Measurements from ENCODE around the gene SLCO2A1. TPM values are rescaled to one million over a fixed set of nuclear protein-coding genes. Genes with fewer than 3 reads are reported as not detected.

SLCO2A1 gene
- total and polyA plus RNA-seq, 2 donors (not counting 1 experiment from before 2014, with no cell fraction given), result under 0.01 to 0.12 TPM

DNA sequence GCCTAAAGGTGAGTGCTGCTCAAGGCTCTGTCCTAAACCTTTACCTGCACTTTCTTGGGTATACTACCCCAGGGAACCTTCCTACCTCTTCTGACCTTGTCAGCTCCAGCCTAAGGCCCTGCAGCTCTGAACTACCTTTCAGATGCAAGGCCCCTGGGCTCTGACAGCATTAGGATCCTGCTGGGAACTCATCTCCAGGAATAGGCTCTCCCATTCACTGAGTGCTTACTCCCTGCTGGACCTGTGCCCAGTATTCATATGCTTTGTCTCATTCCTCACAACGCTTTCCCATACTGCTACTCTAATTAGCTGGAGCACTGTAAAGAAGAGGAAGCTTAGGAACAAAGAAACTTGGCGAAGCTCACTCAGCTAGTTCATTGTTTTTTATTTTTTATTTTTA lies 80.3 kb downstream of the SLCO2A1 start:
- DNase-seq (ENCODE audit: low read depth in 2 of 2), result peak; percentile 36 to 59
- no peaks in the 10 kb centered on the region for H4K20me1 ChIP-seq (ENCODE audit: control insufficient read depth, extremely low read depth, insufficient read depth, low read length)
- H3K27ac ChIP-seq (ENCODE audit: insufficient read depth, low read length), result no peak overlapping the region
- no peaks in the 10 kb centered on the region for H3K27me3 ChIP-seq (ENCODE audit: control insufficient read depth, insufficient read depth, low read length)
- TF ChIP-seq, protein P1, sequence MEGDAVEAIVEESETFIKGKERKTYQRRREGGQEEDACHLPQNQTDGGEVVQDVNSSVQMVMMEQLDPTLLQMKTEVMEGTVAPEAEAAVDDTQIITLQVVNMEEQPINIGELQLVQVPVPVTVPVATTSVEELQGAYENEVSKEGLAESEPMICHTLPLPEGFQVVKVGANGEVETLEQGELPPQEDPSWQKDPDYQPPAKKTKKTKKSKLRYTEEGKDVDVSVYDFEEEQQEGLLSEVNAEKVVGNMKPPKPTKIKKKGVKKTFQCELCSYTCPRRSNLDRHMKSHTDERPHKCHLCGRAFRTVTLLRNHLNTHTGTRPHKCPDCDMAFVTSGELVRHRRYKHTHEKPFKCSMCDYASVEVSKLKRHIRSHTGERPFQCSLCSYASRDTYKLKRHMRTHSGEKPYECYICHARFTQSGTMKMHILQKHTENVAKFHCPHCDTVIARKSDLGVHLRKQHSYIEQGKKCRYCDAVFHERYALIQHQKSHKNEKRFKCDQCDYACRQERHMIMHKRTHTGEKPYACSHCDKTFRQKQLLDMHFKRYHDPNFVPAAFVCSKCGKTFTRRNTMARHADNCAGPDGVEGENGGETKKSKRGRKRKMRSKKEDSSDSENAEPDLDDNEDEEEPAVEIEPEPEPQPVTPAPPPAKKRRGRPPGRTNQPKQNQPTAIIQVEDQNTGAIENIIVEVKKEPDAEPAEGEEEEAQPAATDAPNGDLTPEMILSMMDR (conservative IDR thresholded peaks at IDR 0.05 in 1 of 2, IDR thresholded peaks at IDR 0.05 in 1 of 2; ENCODE audit: low read depth in 1 of 2, low read length in 2 of 2), result no peak
- TF ChIP-seq EZH2 (IDR thresholded peaks at IDR 0.05; ENCODE audit: low read length, missing control alignments), result no peak
- no peak overlapping the region for H3K4me3 ChIP-seq (replicated peaks in 1 of 4; ENCODE audit: control extremely low read depth in 1 of 4, insufficient read depth in 1 of 4, low read depth in 3 of 4, low read length in 4 of 4)
- H3K79me2 ChIP-seq (ENCODE audit: control insufficient read depth, insufficient read depth, low read length), result no peaks in the 10 kb centered on the region
- H3K36me3 ChIP-seq (ENCODE audit: control insufficient read depth, insufficient read depth, low read length), result no peaks in the 10 kb centered on the region
- H3K4me1 ChIP-seq (ENCODE audit: control insufficient read depth, extremely low read depth, insufficient read depth, low read length), result peaks cover 8% of the 10 kb centered on the region
- H3K9me3 ChIP-seq (ENCODE audit: control insufficient read depth, insufficient read depth, low read depth, low read length), result no peaks in the 10 kb centered on the region
- H3K4me2 ChIP-seq (ENCODE audit: extremely low read depth, insufficient read depth, low read length), result no peak overlapping the region
- H2AFZ ChIP-seq (ENCODE audit: low read length), result no peak overlapping the region
- no peak overlapping the region for H3K9ac ChIP-seq (ENCODE audit: insufficient read depth, low read length)

DNA sequence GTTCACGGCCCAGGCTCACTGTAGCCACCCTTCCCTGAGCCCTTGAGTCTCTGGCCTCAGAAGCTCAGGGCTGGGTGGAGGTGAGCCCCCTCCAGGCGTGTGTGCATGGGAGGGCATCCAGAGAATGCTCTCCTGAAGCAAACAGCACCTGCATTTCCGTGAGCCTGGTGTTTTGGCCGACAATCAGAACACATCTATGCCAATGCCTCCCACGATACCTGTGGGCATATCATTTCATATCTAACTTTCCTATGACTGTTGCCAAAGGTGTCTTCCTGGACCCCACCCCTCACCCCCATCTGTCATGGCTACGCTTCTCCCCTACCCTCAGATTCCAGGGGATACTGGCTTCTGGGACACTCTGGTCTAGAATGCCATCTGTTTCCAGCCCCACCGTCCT lies 80.7 kb downstream of the SLCO2A1 start:
- H4K20me1 ChIP-seq (ENCODE audit: control insufficient read depth, extremely low read depth, insufficient read depth, low read length), result no peaks in the 10 kb centered on the region
- H3K9ac ChIP-seq (ENCODE audit: insufficient read depth, low read length), result no peak overlapping the region
- no peaks in the 10 kb centered on the region for H3K27me3 ChIP-seq (ENCODE audit: control insufficient read depth, insufficient read depth, low read length)
- H3K79me2 ChIP-seq (ENCODE audit: control insufficient read depth, insufficient read depth, low read length), result no peaks in the 10 kb centered on the region
- no peak overlapping the region for H3K4me3 ChIP-seq (replicated peaks in 1 of 4; ENCODE audit: control extremely low read depth in 1 of 4, insufficient read depth in 1 of 4, low read depth in 3 of 4, low read length in 4 of 4)
- H3K4me2 ChIP-seq (ENCODE audit: extremely low read depth, insufficient read depth, low read length), result no peak overlapping the region
- peaks cover 12% of the 10 kb centered on the region for H3K4me1 ChIP-seq (ENCODE audit: control insufficient read depth, extremely low read depth, insufficient read depth, low read length)
- no peak for DNase-seq (ENCODE audit: low read depth in 2 of 2)
- H3K36me3 ChIP-seq (ENCODE audit: control insufficient read depth, insufficient read depth, low read length), result no peaks in the 10 kb centered on the region
- TF ChIP-seq EZH2 (IDR thresholded peaks at IDR 0.05; ENCODE audit: low read length, missing control alignments), result no peak
- TF ChIP-seq, protein P1 (conservative IDR thresholded peaks at IDR 0.05 in 1 of 2, IDR thresholded peaks at IDR 0.05 in 1 of 2; ENCODE audit: low read depth in 1 of 2, low read length in 2 of 2), result no peak
- no peaks in the 10 kb centered on the region for H3K9me3 ChIP-seq (ENCODE audit: control insufficient read depth, insufficient read depth, low read depth, low read length)
- H2AFZ ChIP-seq (ENCODE audit: low read length), result no peak overlapping the region
- H3K27ac ChIP-seq (ENCODE audit: insufficient read depth, low read length), result no peak overlapping the region

DNA sequence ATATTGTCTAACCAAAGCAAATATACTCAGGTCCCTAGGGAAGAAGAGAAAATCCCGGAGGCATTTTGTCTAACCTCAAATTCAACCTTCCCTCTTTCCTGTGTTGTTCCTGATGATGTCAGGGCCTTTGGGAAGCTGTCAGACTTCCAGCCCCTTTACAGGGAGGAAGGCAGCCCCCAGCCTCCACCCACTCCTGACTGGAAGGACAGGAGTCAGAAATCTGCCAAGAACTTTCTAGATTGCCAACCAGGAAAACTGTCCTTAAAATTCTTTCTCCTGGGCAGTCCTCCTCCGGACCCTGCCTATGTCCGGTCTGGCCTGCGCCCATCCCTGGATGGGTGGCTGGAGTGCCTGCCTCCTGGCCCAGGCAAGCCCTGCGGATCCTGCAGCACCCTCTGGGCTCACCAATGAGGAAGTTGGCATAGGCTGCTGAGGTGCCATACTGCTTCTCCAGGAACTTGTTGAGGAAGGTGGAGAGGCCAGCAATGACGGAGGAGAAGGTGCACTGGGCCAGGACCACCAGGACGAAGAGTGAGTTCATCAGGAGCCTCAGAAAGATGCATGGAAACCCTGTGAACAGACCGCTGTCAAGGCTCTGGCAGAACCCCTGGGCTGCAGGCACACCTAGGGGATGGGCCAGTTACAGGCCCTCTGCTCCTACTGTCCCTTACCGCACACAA lies 81.5 kb downstream of the SLCO2A1 start:
- H3K9me3 ChIP-seq (ENCODE audit: control insufficient read depth, insufficient read depth, low read depth, low read length), result no peaks in the 10 kb centered on the region
- H3K4me3 ChIP-seq (replicated peaks in 1 of 4; ENCODE audit: control extremely low read depth in 1 of 4, insufficient read depth in 1 of 4, low read depth in 3 of 4, low read length in 4 of 4), result no peak overlapping the region
- H3K27ac ChIP-seq (ENCODE audit: insufficient read depth, low read length), result no peak overlapping the region
- no peak overlapping the region for H3K9ac ChIP-seq (ENCODE audit: insufficient read depth, low read length)
- H4K20me1 ChIP-seq (ENCODE audit: control insufficient read depth, extremely low read depth, insufficient read depth, low read length), result no peaks in the 10 kb centered on the region
- H3K4me2 ChIP-seq (ENCODE audit: extremely low read depth, insufficient read depth, low read length), result no peak overlapping the region
- no peaks in the 10 kb centered on the region for H3K36me3 ChIP-seq (ENCODE audit: control insufficient read depth, insufficient read depth, low read length)
- no peaks in the 10 kb centered on the region for H3K79me2 ChIP-seq (ENCODE audit: control insufficient read depth, insufficient read depth, low read length)
- H3K4me1 ChIP-seq (ENCODE audit: control insufficient read depth, extremely low read depth, insufficient read depth, low read length), result peaks cover 18% of the 10 kb centered on the region
- TF ChIP-seq, protein P1 (conservative IDR thresholded peaks at IDR 0.05 in 1 of 2, IDR thresholded peaks at IDR 0.05 in 1 of 2; ENCODE audit: low read depth in 1 of 2, low read length in 2 of 2), result no peak
- no peak for TF ChIP-seq EZH2 (IDR thresholded peaks at IDR 0.05; ENCODE audit: low read length, missing control alignments)
- no peak for DNase-seq (ENCODE audit: low read depth in 2 of 2)
- no peaks in the 10 kb centered on the region for H3K27me3 ChIP-seq (ENCODE audit: control insufficient read depth, insufficient read depth, low read length)
- H2AFZ ChIP-seq (ENCODE audit: low read length), result no peak overlapping the region

Measured in fibroblast of lung (primary cell).